Subcutaneous adipose tissue (tissue), 4 donors: ENCODE results near the gene PBX3. TPM values are rescaled to one million over a fixed set of nuclear protein-coding genes. Genes with fewer than 3 reads are reported as not detected.

Experiments
- CTCF ChIP-seq: fragments of 450-650 bp; IDR thresholded peaks from one replicate; pipeline ENCODE4 v1.5.1; 2016; ENCODE audit warnings: low read depth, mild to moderate bottlenecking, control low read depth, antibody characterized with exemption, moderate library complexity
- total RNA-seq, 4 donors: library from RNA; depleted of rRNA; stranded (reverse); fragments of >200 nt; gene quantifications; one replicate each; pipeline ENCODE4 v1.1.0, GENCODE V29; 2016

The PBX3 gene
- total RNA-seq, 4 donors from 2014 or later: 29.7 to 44.9 (median 35.4) TPM

GRCh38 chr9:125878164-125878631 lies 131.0 kb downstream of the PBX3 start:
- no peak for TF ChIP-seq CTCF

GRCh38 chr9:125881042-125881441 lies 133.9 kb downstream of the PBX3 start:
- TF ChIP-seq CTCF: no peak

- TF ChIP-seq CTCF: no peak
Measured at GRCh38 chr9:125883565-125884217, 136.5 kb downstream of the PBX3 start.

GRCh38 chr9:125884218-125884595 lies 137.0 kb downstream of the PBX3 start:
- TF ChIP-seq CTCF: no peak

GRCh38 chr9:125885405-125886034 lies 138.3 kb downstream of the PBX3 start:
- TF ChIP-seq CTCF: no peak

DNA sequence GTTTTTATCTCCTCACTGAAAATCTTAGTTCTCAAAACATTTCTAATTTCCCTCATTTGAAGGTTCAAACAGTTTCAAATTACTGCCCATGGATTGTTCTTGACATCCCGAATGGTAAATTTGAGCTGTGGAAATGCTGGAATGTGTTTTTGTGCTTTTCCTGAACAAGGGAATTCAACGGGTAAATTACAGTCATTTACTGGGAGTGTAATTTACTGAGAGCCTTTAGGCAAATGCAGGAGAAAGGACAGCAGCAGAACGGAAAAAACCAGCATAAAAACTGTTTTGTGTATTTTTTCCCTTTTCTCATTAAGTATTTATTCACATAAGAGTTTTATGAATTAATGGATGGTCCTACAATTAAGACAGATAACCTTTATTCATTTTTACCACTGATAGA lies 139.2 kb downstream of the PBX3 start:
- TF ChIP-seq CTCF: no peak

DNA sequence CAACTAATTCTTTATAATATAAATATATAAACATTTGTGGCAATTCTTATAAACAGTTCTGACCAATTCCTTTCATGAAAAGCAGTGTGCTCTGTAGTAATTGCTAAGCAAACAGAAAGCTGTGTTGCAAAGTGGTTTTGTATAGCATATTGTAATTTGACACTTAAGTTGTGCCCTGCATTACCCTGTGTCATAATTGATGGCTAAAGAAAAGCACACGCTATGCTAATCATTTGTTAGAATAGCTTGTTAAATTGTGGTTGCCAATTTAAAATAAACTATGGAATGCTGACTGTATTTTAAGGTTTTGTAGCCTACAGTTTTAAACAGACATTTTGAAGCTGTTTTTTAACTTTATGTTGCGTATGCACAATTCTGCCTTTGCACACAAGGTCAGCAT lies 140.0 kb downstream of the PBX3 start:
- no peak for TF ChIP-seq CTCF
